C4-2B (cell line): Measurements from ENCODE around the gene SSH2.

ENCODE experiments used
- CTCF ChIP-seq: fragments of 450-650 bp; conservative IDR thresholded peaks from 2 replicates; pipeline ENCODE4 v1.5.1; 2017; ENCODE audit warnings: mild to moderate bottlenecking
- ZFX ChIP-seq: fragments of 450-650 bp; IDR thresholded peaks from 2 replicates; pipeline ENCODE4 v1.6.1; 2017

- no peak for TF ChIP-seq CTCF
- no peak for TF ChIP-seq ZFX
Measured at GRCh38 chr17:29620271-29620670, 309.8 kb downstream of the SSH2 start.
